OCI-LY7 (cell line): ENCODE results near the gene STS.

Source experiments
- CTCF ChIP-seq: fragments of 200-600 bp; sonication (generic); conservative IDR thresholded peaks from 2 replicates; pipeline ENCODE4 v1.5.1; 2014; ENCODE audit warnings: mild to moderate bottlenecking, antibody characterized with exemption, low read length, moderate library complexity, mixed read lengths
- EZH2phosphoT487 ChIP-seq: fragments of 200-600 bp; sonication (generic); IDR thresholded peaks from 2 replicates; pipeline ENCODE4 v1.6.1; 2018; ENCODE audit warnings: low read depth, borderline replicate concordance, mild to moderate bottlenecking, mixed run types, antibody characterized with exemption, low read length, moderate library complexity, mixed read lengths

GRCh38 chrX:7179446-7179845 lies 31.9 kb downstream of the STS start:
- no peak for TF ChIP-seq CTCF
- TF ChIP-seq EZH2phosphoT487, result no peak
